DMS53 treated with DMSO at 0.1 percent for 48 hours (cell line): Measurements from ENCODE around the gene UBE4B.
"Not testable (repeated sequence)": the region's sequence is repeated elsewhere in the genome, so short reads cannot be mapped to it uniquely, and the experiment has no call there.

ENCODE experiments used
- DNase-seq: peaks from one replicate; lab custom pipeline; 2025; ENCODE audit not compliant: unreplicated experiment; lab: John Stamatoyannopoulos, UW

The UBE4B gene

GRCh38 chr1:10170239-10170574 is 137.4 kb downstream of the UBE4B start:
- no peak for DNase-seq

- DNase-seq, result no peak
These were observed 138.5 kb downstream of the UBE4B start for GRCh38 chr1:10171105-10171767.

DNA sequence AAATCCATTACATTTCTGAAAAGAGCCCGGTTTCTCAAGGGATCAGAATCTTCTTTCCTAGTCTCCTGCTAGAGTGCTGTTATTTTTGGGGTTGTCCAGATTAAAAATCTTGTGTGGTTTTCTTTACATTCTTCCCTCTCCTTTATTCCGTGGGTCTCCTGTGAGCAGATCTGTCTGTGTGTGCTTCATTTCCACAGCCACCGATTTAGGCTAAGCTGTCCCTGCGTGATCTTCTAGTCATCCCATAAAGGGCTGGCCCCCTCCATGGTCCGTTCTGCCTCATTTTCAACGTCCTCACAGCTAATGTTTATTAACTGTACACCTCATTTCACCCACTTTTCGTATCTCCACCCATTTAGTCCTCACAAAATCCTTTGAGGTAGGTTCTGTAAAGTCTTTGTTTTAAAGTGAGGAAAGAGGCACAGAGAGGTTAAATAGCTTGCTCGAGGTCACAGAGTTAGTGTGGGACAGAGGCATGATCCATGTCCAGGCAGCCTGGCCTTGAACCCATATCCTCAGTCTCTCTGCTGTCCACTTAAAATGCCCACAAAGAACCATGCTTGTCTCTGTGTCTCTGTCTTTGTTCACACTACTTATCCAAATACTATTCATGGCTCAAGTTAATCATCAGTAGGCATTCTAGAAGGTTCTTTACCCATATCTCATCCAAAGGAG is 139.4 kb downstream of the UBE4B start:
- DNase-seq, result no peak

DNA sequence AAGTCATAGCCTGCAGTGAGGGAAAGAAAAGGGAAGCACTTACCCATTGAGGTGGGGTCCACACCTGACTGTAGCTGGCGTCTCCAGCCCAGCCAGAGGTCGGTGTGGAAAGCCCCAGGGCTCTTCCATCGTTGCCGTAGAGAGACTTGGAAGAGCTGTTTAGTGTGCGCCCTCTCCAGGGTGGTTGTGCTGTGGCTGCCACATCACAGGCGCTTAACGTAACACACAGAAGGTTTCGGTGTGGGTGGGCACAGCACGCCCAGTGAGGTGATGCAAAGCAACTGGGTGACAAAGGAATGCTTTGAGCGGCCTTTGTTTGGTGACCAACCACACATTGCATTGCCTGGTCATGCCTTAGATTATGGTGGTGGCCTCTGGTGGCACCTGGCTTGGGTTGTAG is 140.8 kb downstream of the UBE4B start:
- DNase-seq, result no peak

GRCh38 chr1:10177876-10178275 is 145.1 kb downstream of the UBE4B start:
- DNase-seq, result no peak

DNA sequence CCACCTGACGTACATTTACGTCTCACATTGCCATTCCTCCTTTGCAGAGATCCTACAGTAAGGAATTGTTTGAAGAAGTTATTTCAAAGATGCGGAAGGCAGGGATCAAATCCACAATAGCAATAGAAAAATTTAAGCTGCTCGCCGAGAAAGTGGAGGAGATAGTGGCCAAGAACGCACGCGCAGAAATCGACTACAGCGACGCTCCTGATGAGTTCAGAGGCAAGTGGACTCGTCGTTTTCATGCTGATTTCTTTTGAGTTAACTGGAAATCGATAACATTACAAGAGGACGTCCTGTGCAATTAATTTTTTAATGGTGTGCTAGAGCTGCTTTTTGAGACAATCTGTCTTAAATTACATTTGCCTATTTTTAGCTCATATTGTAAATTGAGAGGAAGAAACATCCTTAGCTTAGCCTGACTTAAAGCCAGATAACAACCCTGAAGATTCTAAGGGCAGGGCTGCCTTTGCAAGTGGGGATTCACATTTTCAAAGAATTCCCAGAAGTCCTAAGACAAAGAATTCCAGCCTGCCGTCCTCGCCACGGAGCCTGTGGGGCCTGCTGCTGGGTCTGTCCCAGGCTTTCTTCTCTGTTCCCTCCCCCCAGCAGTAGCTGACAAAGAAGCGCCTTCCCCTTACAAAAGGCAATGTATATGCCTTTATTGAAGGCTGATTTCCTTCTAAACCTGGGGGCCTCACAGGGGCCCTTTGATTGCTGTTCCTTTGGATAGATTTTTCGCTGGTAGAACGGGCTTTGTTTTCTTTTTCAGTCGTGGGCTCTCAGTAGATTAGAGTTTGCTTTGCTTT is 146.0 kb downstream of the UBE4B start:
- DNase-seq, result no peak

- DNase-seq, result no peak
These were observed 146.8 kb downstream of the UBE4B start for GRCh38 chr1:10179406-10180091.

DNA sequence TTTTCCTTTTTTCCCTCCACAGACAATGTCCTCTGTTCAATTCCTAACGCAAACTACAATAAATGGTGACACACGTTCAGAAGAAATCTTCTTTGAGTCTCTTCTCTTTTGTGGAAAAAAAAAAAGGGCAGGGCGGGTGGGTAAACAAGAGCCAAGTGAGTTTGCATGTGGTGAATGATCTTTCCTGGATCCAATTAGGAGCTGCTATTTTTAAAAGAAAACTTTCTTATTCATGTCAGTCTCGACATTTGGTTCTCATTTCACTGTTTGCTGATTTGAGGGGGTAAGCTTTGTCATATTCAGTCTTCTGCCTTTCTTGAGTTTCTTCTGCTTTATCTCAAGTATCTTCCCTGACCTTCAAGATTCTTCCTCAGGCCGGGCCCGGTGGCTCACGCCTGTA is 148.4 kb downstream of the UBE4B start:
- DNase-seq, result no peak

- peak; percentile 13 for DNase-seq
These were observed 153.0 kb downstream of the UBE4B start for GRCh38 chr1:10185759-10186158.

DNA sequence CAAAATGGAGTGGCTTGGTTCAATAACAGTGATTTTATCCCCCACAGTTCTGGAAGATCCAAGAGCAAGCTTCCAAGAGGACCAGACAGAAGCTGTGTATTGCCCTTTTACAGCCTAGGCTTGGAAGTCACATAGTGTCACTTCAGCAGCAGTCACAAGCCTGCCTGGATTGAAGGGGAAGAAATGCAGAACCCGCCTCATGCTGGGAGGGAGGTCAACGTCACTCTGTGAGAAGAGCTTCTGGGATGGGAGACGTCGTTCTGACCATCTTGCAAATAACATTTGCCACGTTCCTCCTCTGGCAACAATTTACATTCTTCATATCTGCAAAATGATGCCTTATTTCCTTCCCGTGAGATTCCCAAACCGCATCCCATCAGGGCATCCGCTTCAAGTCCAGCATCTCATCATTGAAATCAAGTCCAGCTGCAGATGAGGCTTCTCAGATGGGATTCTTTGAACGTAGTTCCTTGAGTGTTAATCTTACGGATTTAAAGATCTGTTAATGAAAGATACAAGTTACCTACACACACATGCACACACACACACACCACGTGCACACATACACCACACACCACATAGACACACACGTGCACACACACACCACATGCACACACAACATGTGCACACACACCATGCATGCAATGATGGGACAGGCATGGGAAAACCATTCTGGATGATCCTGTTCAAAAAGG is 153.7 kb downstream of the UBE4B start:
- DNase-seq, result no peak

DNA sequence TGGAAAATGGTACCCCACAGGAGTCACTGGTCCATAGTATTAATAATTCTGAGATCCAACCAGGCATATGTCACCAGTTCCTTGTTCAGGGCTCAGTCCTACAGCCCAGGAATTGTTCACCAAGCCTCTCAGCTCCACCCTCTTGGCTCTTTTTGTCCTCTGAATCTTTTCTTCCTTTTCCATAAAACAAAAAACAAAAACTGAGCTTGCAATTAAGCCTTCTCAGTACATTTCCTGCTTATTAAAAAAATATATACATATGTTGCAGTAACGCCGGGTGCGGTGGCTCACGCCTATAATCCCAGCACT is 154.2 kb downstream of the UBE4B start:
- DNase-seq, result no peak

- no peak for DNase-seq
These were observed 155.4 kb downstream of the UBE4B start for GRCh38 chr1:10188133-10188650.

DNA sequence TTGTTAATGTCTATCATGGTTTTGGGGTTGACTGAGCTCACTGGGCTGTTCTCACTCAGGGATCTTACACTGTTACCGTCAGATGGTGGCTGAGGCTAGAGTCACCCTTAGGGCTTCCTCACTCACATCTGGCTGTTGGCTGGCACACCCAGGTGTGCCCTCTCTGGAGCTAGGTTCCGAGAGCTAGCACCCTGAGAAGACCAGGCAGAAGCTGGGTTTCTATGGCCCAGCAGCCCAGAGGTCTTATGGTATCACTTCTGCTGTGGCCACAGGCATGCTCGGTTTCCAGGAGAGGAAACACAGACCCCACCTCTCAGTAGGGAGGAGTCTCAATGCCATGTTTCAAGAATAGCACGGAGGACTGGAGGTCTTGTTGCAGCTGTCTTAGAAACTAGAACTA is 156.9 kb downstream of the UBE4B start:
- no peak for DNase-seq

GRCh38 chr1:10192263-10192662 is 159.5 kb downstream of the UBE4B start:
- no peak for DNase-seq

GRCh38 chr1:10193288-10193687 is 160.5 kb downstream of the UBE4B start:
- no peak for DNase-seq

- DNase-seq, result no peak
These were observed 162.8 kb downstream of the UBE4B start for GRCh38 chr1:10195570-10195969.

DNA sequence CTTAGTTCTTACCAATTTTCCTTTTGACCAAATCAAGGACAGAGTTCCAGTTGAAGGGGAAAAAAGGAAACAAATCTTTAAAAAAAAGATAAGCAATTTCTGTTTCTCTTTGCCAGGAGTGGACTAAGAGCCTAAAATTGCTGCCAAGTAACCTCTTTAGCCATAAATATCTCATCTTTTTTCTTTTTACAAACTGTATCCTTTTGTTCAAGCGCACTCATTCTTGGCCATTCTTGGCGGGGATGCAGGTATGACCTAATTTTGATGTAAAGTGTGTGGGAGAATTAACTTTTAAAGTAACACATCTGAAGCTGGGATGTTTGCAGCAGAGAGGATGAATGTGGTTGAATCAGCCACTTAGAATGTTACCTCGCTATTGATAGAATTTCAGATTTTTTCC is 164.2 kb downstream of the UBE4B start:
- DNase-seq, result no peak

- no peak for DNase-seq
These were observed 167.9 kb downstream of the UBE4B start for GRCh38 chr1:10200620-10201019.

- no peak for DNase-seq
These were observed 171.4 kb downstream of the UBE4B start for GRCh38 chr1:10204003-10204642.

DNA sequence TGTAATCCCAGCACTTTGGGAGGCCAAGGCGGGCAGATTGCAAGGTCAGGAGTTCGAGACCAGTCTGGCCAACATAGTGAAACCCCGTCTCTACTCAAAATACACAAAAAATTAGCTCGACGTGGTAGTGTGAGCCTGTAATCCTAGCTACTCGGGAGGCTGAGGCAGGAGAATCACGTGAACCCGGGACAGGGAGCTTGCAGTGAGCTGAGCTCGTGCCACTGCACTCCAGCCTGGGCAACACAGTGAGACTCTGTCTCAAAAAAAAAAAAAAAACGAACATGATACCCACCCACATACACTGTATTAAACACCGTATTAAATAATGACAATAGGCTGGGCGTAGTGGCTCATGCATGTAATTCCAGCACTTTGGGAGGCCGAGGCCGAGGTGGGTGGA is 172.4 kb downstream of the UBE4B start:
- not testable (repeated sequence) for DNase-seq

- DNase-seq, result no peak
These were observed 175.1 kb downstream of the UBE4B start for GRCh38 chr1:10207810-10208209.
